ENCODE measurements around the gene MRPL11. TPM values are rescaled to one million over a fixed set of nuclear protein-coding genes. Genes with fewer than 3 reads are reported as not detected.

MRPL11 gene
- total RNA-seq, 2 donors from 2014 or later = 16.7 to 28.0 TPM

- Histone ChIP-seq H3K27me3 (replicated peaks; ENCODE audit: insufficient read depth) (no peaks in the 10 kb centered on the region), H3K27ac (peak overlapping the region; percentile 36 to 65), H3K4me1 (ENCODE audit: control insufficient read depth in 1 of 2, low read depth in 2 of 2) (peaks cover 10 to 44% of the 10 kb centered on the region in 2 donors), H3K9me3 (no peaks in the 10 kb centered on the region), H3K36me3 (no peaks in the 10 kb centered on the region), H3K4me3 (peak overlapping the region; percentile 73)
- peak; percentile 77 for DNase-seq (ENCODE audit: low spot score)
- peak; percentile 66 for ATAC-seq (ENCODE audit: insufficient number of reproducible peaks, low FRiP score, low read depth)
- peak; percentile 99 for TF ChIP-seq CTCF (IDR thresholded peaks at IDR 0.05)
Measured at GRCh38 chr11:66408488-66409214, 30.0 kb downstream of the MRPL11 start.

- no peak for TF ChIP-seq CTCF (IDR thresholded peaks at IDR 0.05)
- no peaks in the 10 kb centered on the region for H3K9me3 ChIP-seq
- no peak for ATAC-seq (ENCODE audit: insufficient number of reproducible peaks, low FRiP score, low read depth)
- H3K36me3 ChIP-seq = no peaks in the 10 kb centered on the region
- H3K4me3 ChIP-seq = no peak overlapping the region
- H3K27me3 ChIP-seq (replicated peaks; ENCODE audit: insufficient read depth) = no peaks in the 10 kb centered on the region
- peaks cover 10 to 35% of the 10 kb centered on the region in 2 donors for H3K4me1 ChIP-seq (ENCODE audit: control insufficient read depth in 1 of 2, low read depth in 2 of 2)
- no peak overlapping the region for H3K27ac ChIP-seq
- DNase-seq (ENCODE audit: low spot score) = no peak
Measured at GRCh38 chr11:66407651-66408050, 31.0 kb downstream of the MRPL11 start.

- no peak overlapping the region for H3K27ac ChIP-seq
- ATAC-seq (ENCODE audit: insufficient number of reproducible peaks, low FRiP score, low read depth) = no peak
- no peak for TF ChIP-seq CTCF (IDR thresholded peaks at IDR 0.05)
- no peak for DNase-seq (ENCODE audit: low spot score)
- H3K36me3 ChIP-seq = no peaks in the 10 kb centered on the region
- no peaks in the 10 kb centered on the region for H3K27me3 ChIP-seq (replicated peaks; ENCODE audit: insufficient read depth)
- no peaks in the 10 kb centered on the region for H3K9me3 ChIP-seq
- H3K4me3 ChIP-seq = no peak overlapping the region
- H3K4me1 ChIP-seq (ENCODE audit: control insufficient read depth in 1 of 2, low read depth in 2 of 2) = no peaks in the 10 kb centered on the region
Measured at GRCh38 chr11:66393954-66394353, 44.7 kb downstream of the MRPL11 start.

- no peaks in the 10 kb centered on the region for H3K36me3 ChIP-seq
- no peak for TF ChIP-seq CTCF (IDR thresholded peaks at IDR 0.05)
- no peak overlapping the region for H3K27ac ChIP-seq
- ATAC-seq (ENCODE audit: insufficient number of reproducible peaks, low FRiP score, low read depth) (no peak), DNase-seq (ENCODE audit: low spot score) (no peak)
- H3K27me3 ChIP-seq (replicated peaks; ENCODE audit: insufficient read depth) = no peaks in the 10 kb centered on the region
- no peaks in the 10 kb centered on the region for H3K9me3 ChIP-seq
- peaks cover 0 to under 1% of the 10 kb centered on the region in 2 donors for H3K4me1 ChIP-seq (ENCODE audit: control insufficient read depth in 1 of 2, low read depth in 2 of 2)
- no peak overlapping the region for H3K4me3 ChIP-seq
Measured at GRCh38 chr11:66391322-66391721, 47.3 kb downstream of the MRPL11 start.

- Histone ChIP-seq H3K9me3 (no peaks in the 10 kb centered on the region), H3K27ac (no peak overlapping the region), H3K36me3 (no peaks in the 10 kb centered on the region), H3K4me3 (no peak overlapping the region), H3K27me3 (replicated peaks; ENCODE audit: insufficient read depth) (no peaks in the 10 kb centered on the region), H3K4me1 (ENCODE audit: control insufficient read depth in 1 of 2, low read depth in 2 of 2) (peaks cover 0 to 6% of the 10 kb centered on the region in 2 donors)
- no peak for DNase-seq (ENCODE audit: low spot score)
- TF ChIP-seq CTCF (IDR thresholded peaks at IDR 0.05) = peak; percentile 41
- no peak for ATAC-seq (ENCODE audit: insufficient number of reproducible peaks, low FRiP score, low read depth)
Measured at GRCh38 chr11:66388780-66389386, 49.8 kb downstream of the MRPL11 start.
